ENCODE results near the gene CACNA1C. TPM values are rescaled to one million over a fixed set of nuclear protein-coding genes. Genes with fewer than 3 reads are reported as not detected.

CACNA1C gene
- total RNA-seq, 1 experiment from 2014 or later = 1.1 TPM

- Histone ChIP-seq H3K27me3 (ENCODE audit: insufficient read depth, low read length) (peaks cover 7% of the 10 kb centered on the region; the same call in 1 of the 2 replicates), H3K9me3 (ENCODE audit: control insufficient read depth, low read depth, low read length) (no peaks in the 10 kb centered on the region), H3K9ac (ENCODE audit: extremely low read depth, insufficient read length, low read length) (no peak overlapping the region), H4K8ac (replicated peaks; ENCODE audit: insufficient read length, low read depth, low read length) (no peak overlapping the region), H3K14ac (ENCODE audit: insufficient read depth, low read length) (no peak overlapping the region), H4K5ac (ENCODE audit: insufficient read length, low read depth, low read length) (no peak overlapping the region), H3K56ac (ENCODE audit: insufficient read length, low read depth, low read length) (no peak overlapping the region), H3K18ac (ENCODE audit: insufficient read length, low read depth, low read length) (no peak overlapping the region), H3K23ac (ENCODE audit: insufficient read length, low read depth, low read length) (no peak overlapping the region), H2BK5ac (ENCODE audit: insufficient read length, low read length) (no peak overlapping the region), H3K23me2 (ENCODE audit: insufficient read length, low read depth, low read length, poor library complexity, severe bottlenecking) (peaks cover 6% of the 10 kb centered on the region), H2AFZ (ENCODE audit: low read length) (no peak overlapping the region), H3K79me2 (ENCODE audit: insufficient read depth, low read length) (no peaks in the 10 kb centered on the region), H4K91ac (ENCODE audit: insufficient read length, low read depth, low read length) (no peak overlapping the region), H3K27ac (ENCODE audit: insufficient read length, low read depth, low read length) (no peak overlapping the region), H3K4ac (ENCODE audit: low read depth, low read length) (no peak overlapping the region), H2BK120ac (ENCODE audit: low read depth, low read length, poor library complexity, severe bottlenecking) (no peak overlapping the region), H2BK15ac (ENCODE audit: low read depth, low read length) (no peak overlapping the region), H2BK12ac (ENCODE audit: insufficient read length, low read depth, low read length) (no peak overlapping the region), H2AK5ac (ENCODE audit: insufficient read length, low read length) (no peak overlapping the region), H4K20me1 (ENCODE audit: control insufficient read depth, insufficient read depth, insufficient read length) (no peaks in the 10 kb centered on the region), H3K79me1 (ENCODE audit: insufficient read depth, low read depth, low read length, poor library complexity, severe bottlenecking) (no peaks in the 10 kb centered on the region), H3T11ph (ENCODE audit: low read length) (no peak overlapping the region), H3K4me2 (ENCODE audit: insufficient read depth, insufficient read length, low read length) (no peak overlapping the region), H3K4me1 (ENCODE audit: insufficient read depth, low read length) (peaks cover 4% of the 10 kb centered on the region; the same call in 1 of the 2 replicates), H2BK20ac (ENCODE audit: low read depth, low read length, poor library complexity, severe bottlenecking) (no peak overlapping the region)
- Mint-ChIP-seq H3K27me3 (ENCODE audit: low read depth) (peaks cover 60% of the 10 kb centered on the region), H3K4me3 (no peak overlapping the region; a peak in 1 of 5 replicates), H3K36me3 (ENCODE audit: insufficient read depth in 1 of 3, low read depth in 3 of 3) (no peaks in the 10 kb centered on the region; a peak in 2 of 7 replicates), H3K4me1 (peaks cover 5 to 9% of the 10 kb centered on the region in 2 experiments; a peak in 3 of 4 replicates), H3K27ac (peak overlapping the region in 1 of 3 experiments; percentile 15; a peak in 1 of 7 replicates), H3K9me3 (no peaks in the 10 kb centered on the region)
- no CpG with 5 or more reads among the region's 15 CpGs for WGBS (ENCODE audit: extremely low coverage, insufficient read length, low lambda C conversion rate)
- DNase-seq = no peak
- TF ChIP-seq, protein P1, sequence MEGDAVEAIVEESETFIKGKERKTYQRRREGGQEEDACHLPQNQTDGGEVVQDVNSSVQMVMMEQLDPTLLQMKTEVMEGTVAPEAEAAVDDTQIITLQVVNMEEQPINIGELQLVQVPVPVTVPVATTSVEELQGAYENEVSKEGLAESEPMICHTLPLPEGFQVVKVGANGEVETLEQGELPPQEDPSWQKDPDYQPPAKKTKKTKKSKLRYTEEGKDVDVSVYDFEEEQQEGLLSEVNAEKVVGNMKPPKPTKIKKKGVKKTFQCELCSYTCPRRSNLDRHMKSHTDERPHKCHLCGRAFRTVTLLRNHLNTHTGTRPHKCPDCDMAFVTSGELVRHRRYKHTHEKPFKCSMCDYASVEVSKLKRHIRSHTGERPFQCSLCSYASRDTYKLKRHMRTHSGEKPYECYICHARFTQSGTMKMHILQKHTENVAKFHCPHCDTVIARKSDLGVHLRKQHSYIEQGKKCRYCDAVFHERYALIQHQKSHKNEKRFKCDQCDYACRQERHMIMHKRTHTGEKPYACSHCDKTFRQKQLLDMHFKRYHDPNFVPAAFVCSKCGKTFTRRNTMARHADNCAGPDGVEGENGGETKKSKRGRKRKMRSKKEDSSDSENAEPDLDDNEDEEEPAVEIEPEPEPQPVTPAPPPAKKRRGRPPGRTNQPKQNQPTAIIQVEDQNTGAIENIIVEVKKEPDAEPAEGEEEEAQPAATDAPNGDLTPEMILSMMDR (conservative IDR thresholded peaks at IDR 0.05) = 0 out of 3 replicates have a peak, but pooled peaks have one; percentile 15
Measured at GRCh38 chr12:2581293-2582045, 528.7 kb downstream of the CACNA1C start.

Data from H9 (cell line).